Activated naive CD4-positive, alpha-beta T cell treated with anti-CD3 and anti-CD28 coated beads, Interleukin-2, amount 50 U/mL, for 24 hours (primary cell): Measurements from ENCODE around the gene IKBKG.
"Not testable (repeated sequence)": the region's sequence is repeated elsewhere in the genome, so short reads cannot be mapped to it uniquely, and the experiment has no call there.

Experiments used
- H3K27ac Mint-ChIP-seq: one replicate; pipeline ENCODE4 v1.8.0; 2021; ENCODE audit warnings: mild to moderate bottlenecking, mixed read lengths
- H3K27me3 Mint-ChIP-seq: one replicate; pipeline ENCODE4 v1.8.0; 2021; ENCODE audit warnings: mixed read lengths
- H3K36me3 Mint-ChIP-seq: one replicate; pipeline ENCODE4 v1.8.0; 2021; ENCODE audit warnings: mixed read lengths
- H3K4me1 Mint-ChIP-seq: one replicate; pipeline ENCODE4 v1.8.0; 2021; ENCODE audit warnings: mixed read lengths
- H3K4me3 Mint-ChIP-seq: one replicate; pipeline ENCODE4 v1.8.0; 2021; ENCODE audit warnings: mild to moderate bottlenecking, mixed read lengths
- H3K9me3 Mint-ChIP-seq: one replicate; pipeline ENCODE4 v1.8.0; 2021; ENCODE audit warnings: mixed read lengths

Gene IKBKG

GRCh38 chrX:154516656-154517100, 30.7 kb upstream of the IKBKG start:
- H3K36me3 Mint-ChIP-seq, result peaks cover 1% of the 10 kb centered on the region
- H3K27me3 Mint-ChIP-seq, result no peaks in the 10 kb centered on the region
- peaks cover 29% of the 10 kb centered on the region for H3K4me1 Mint-ChIP-seq
- peak overlapping the region; percentile 86 for H3K4me3 Mint-ChIP-seq
- H3K27ac Mint-ChIP-seq, result peak overlapping the region; percentile 21
- no peaks in the 10 kb centered on the region for H3K9me3 Mint-ChIP-seq

DNA sequence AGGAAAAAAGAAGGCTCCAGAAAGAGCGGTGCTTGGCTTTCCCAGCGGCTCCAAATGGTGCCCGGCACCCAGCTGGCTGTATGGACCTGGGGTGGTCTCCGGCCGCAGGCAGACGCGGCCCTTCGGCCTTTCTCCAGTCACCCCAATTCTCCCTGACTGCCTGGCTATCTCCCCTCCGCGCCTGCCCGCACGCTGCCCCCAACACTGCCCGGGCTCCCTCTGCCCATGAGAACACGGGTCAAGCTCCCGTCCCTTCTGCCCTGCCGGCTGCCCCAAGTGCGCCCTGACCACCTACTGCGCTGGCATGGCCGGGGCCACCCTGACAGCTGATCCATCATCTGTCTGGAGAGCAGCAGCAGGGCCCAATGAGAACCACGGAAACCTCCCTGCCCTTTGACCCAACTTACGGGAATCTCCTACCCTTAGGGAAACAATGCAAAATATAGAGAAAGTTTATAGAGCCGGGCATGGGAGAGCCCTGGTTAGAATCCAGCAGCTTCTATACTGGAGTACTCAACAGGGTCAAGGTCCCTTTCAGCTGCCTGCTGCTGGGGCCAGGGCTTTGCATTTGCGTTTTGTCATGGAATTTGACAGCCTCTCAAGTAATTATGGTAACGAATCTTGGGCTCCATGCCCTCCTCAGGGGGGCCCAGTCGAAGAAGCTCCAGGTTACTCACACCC, 30.2 kb upstream of the IKBKG start:
- peaks cover 26% of the 10 kb centered on the region for H3K4me1 Mint-ChIP-seq
- H3K36me3 Mint-ChIP-seq, result peaks cover 1% of the 10 kb centered on the region
- no peak overlapping the region for H3K27ac Mint-ChIP-seq

DNA sequence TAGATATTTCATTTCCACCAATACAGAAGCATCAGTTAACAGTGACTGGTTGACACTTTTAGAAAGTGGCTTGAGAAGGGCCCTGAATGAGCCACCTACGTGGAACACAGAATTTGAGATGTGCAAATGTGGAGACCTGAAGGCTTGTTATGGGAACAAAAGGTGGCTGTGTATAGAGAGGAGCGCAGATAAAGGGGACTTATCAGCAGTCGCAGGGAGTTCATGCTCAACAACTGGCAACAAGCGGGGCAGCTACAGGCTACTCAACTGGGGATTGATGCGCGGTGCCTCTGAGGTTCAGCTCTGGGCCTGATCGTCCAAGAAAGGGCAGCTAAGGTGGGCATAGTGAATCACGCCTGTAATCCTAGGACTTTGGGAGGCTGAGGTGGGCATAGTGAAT, 28.0 kb upstream of the IKBKG start:
- H3K9me3 Mint-ChIP-seq, result no peaks in the 10 kb centered on the region

More for the DNA sequence above, 30.2 kb upstream of the IKBKG start:
- Mint-ChIP-seq H3K27me3 (no peaks in the 10 kb centered on the region), H3K4me3 (peak overlapping the region; percentile 30), H3K9me3 (no peaks in the 10 kb centered on the region)

DNA sequence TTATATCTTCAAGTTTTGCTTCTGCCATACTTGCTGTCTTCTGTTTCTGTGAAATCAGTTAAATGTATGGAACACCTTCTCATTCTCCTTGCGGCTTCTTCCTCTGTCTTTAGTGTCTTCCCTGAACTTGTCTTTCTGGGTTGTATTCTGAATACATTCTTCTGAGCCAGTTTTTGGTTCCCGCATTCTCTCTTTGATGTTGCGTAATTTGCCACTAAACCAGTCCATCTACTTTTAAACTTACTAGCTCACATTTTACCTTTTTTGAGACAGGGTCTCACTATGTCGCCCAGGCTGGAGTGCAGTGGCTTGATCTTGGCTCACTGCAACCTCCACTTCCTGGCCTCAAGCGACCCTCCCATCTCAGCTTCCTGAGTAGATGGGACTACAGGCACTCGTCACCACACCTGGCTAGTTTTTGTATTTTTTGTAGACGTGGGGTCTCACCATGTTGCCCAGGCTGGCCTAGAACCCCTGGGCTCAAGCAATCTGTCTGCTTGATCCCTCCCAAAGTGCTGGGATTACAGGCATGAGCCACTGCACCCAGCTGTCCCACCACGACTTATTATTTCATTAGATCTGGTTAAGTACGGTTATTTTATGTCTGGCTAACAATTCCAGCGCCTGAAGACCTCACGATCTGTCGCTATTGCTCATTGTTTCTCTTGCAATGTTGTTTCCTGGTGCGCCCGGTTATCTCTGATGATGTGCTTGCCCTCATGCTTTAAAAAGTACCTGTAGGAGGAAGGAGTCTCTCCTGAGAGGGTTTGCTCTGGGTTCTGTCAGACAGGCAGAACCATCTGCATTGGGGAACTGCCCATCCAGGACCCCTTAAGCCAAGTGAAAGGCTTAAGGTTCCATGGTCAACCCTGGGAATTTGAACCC, 21.6 kb upstream of the IKBKG start:
- Mint-ChIP-seq H3K4me3 (no peak overlapping the region), H3K27me3 (no peaks in the 10 kb centered on the region), H3K36me3 (no peaks in the 10 kb centered on the region), H3K9me3 (no peaks in the 10 kb centered on the region), H3K27ac (peak overlapping the region; percentile 63), H3K4me1 (peaks cover 19% of the 10 kb centered on the region)

More for the DNA sequence above, 28.0 kb upstream of the IKBKG start:
- no peaks in the 10 kb centered on the region for H3K27me3 Mint-ChIP-seq
- no peak overlapping the region for H3K27ac Mint-ChIP-seq
- no peak overlapping the region for H3K4me3 Mint-ChIP-seq
- H3K36me3 Mint-ChIP-seq, result no peaks in the 10 kb centered on the region
- peaks cover 12% of the 10 kb centered on the region for H3K4me1 Mint-ChIP-seq

- H3K27ac Mint-ChIP-seq, result peak overlapping the region; percentile 65
- H3K4me3 Mint-ChIP-seq, result no peak overlapping the region
- H3K36me3 Mint-ChIP-seq, result no peaks in the 10 kb centered on the region
Measured at GRCh38 chrX:154526901-154527675, 20.3 kb upstream of the IKBKG start.

GRCh38 chrX:154529206-154529612, 18.2 kb upstream of the IKBKG start:
- H3K9me3 Mint-ChIP-seq, result no peaks in the 10 kb centered on the region
- H3K27me3 Mint-ChIP-seq, result no peaks in the 10 kb centered on the region
- H3K27ac Mint-ChIP-seq, result no peak overlapping the region
- no peak overlapping the region for H3K4me3 Mint-ChIP-seq
- H3K36me3 Mint-ChIP-seq, result no peaks in the 10 kb centered on the region
- peaks cover 19% of the 10 kb centered on the region for H3K4me1 Mint-ChIP-seq

More at GRCh38 chrX:154526901-154527675, 20.3 kb upstream of the IKBKG start:
- H3K27me3 Mint-ChIP-seq, result no peaks in the 10 kb centered on the region
- H3K9me3 Mint-ChIP-seq, result no peaks in the 10 kb centered on the region
- peaks cover 19% of the 10 kb centered on the region for H3K4me1 Mint-ChIP-seq

DNA sequence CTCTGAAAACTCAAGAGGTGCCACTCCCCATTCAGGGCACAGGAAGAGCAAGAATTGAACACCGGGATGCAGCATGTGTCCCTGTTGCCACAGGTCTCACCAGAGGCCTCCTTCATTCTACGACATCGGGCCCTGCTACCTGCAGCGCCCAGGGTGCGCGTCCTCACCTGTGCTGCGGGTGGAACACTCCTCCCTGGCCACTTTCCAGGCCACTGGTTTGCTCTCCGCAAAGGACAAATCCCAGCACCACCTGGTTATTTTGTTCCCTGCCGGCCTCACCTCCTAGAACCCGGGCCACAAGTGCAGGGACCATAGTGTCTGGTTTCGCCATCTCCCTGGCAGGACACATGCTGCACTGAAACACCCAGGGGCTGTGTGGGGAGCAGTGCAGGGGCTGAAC, 17.1 kb upstream of the IKBKG start:
- Mint-ChIP-seq H3K36me3 (no peaks in the 10 kb centered on the region), H3K4me1 (peaks cover 19% of the 10 kb centered on the region), H3K9me3 (no peaks in the 10 kb centered on the region), H3K4me3 (no peak overlapping the region), H3K27ac (no peak overlapping the region), H3K27me3 (no peaks in the 10 kb centered on the region)

DNA sequence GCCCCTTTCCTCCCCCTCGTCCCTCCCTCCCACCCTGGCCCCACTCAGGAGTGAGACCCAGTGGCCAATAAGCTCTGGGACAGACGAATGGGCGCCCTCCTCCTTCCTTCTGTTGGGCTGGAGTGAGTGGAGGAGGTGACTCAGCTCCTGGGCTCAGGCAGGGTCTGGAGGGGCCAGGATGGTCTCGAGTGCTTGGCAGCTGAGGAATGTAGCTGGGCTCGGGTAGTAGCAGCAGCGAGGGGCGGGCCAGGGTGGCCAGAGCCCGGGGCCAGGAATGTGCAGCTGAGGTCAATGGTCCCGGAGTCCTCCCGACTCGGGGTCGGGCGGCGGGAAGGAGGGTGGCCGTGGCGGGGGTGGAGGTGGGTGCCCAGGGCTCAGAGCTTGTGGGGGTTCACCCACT, 15.8 kb upstream of the IKBKG start:
- Mint-ChIP-seq H3K9me3 (no peaks in the 10 kb centered on the region), H3K4me1 (peaks cover 6% of the 10 kb centered on the region), H3K36me3 (no peaks in the 10 kb centered on the region), H3K27ac (no peak overlapping the region), H3K27me3 (no peaks in the 10 kb centered on the region), H3K4me3 (no peak overlapping the region)

DNA sequence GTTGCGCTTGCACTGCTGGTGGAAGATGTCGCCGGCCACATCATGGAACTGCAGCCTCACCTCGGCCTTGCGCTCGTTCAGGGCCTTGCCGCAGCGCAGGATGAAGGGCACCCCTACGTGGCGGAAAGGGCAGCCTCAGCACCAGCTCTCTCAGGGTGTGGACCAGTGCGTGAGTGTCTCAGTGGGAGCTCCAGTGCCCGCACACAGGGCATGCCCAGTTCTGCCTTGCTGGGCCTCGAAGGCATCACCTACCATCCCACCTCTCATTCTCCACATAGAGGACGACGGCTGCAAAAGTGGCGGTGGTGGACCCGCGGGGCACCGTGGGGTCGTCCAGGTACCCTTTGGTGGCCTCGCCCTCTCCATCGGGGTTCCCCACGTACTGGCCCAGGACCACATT, 14.7 kb upstream of the IKBKG start:
- Mint-ChIP-seq H3K9me3 (no peaks in the 10 kb centered on the region), H3K4me1 (no peaks in the 10 kb centered on the region), H3K27me3 (no peaks in the 10 kb centered on the region), H3K36me3 (no peaks in the 10 kb centered on the region), H3K4me3 (no peak overlapping the region), H3K27ac (no peak overlapping the region)

- Mint-ChIP-seq H3K27ac (no peak overlapping the region), H3K4me3 (no peak overlapping the region), H3K4me1 (peaks cover 6% of the 10 kb centered on the region), H3K27me3 (no peaks in the 10 kb centered on the region), H3K36me3 (no peaks in the 10 kb centered on the region), H3K9me3 (no peaks in the 10 kb centered on the region)
Measured at GRCh38 chrX:154534526-154535322, 12.7 kb upstream of the IKBKG start.

- Mint-ChIP-seq H3K9me3 (no peaks in the 10 kb centered on the region), H3K27ac (no peak overlapping the region), H3K27me3 (no peaks in the 10 kb centered on the region), H3K36me3 (no peaks in the 10 kb centered on the region), H3K4me3 (no peak overlapping the region), H3K4me1 (peaks cover 6% of the 10 kb centered on the region)
Measured at GRCh38 chrX:154535892-154536291, 11.5 kb upstream of the IKBKG start.

DNA sequence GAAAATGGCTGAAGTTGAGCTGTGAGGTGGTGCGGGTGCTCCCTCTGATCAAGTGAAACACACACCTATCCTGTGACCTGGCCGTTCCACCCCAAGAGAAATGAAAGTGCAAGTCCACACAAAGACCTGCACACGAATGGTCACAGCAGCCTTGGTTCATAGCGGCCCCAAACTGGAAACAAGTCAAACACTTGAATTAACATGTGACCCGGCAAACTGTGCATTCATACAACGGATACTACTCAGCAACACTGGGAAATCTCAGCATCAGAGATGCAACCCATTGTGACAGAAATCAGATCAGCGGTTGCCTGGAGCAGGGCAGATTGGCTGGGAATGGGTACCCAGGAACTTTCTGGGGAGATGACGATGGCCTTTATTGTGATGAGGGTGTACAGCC, 8.3 kb upstream of the IKBKG start:
- no peaks in the 10 kb centered on the region for H3K27me3 Mint-ChIP-seq
- H3K4me3 Mint-ChIP-seq, result peak overlapping the region; percentile 8
- H3K9me3 Mint-ChIP-seq, result no peaks in the 10 kb centered on the region
- peaks cover 23% of the 10 kb centered on the region for H3K4me1 Mint-ChIP-seq
- peaks cover 2% of the 10 kb centered on the region for H3K36me3 Mint-ChIP-seq
- peak overlapping the region; percentile 62 for H3K27ac Mint-ChIP-seq

GRCh38 chrX:154540365-154540764, 7.1 kb upstream of the IKBKG start:
- Mint-ChIP-seq H3K4me1 (peaks cover 23% of the 10 kb centered on the region), H3K27ac (peak overlapping the region; percentile 80)
- not testable (repeated sequence) for H3K27me3 Mint-ChIP-seq, H3K36me3 Mint-ChIP-seq, H3K4me3 Mint-ChIP-seq, H3K9me3 Mint-ChIP-seq

- Mint-ChIP-seq H3K4me1 (peaks cover 28% of the 10 kb centered on the region), H3K4me3 (peak overlapping the region; percentile 30), H3K27me3 (no peaks in the 10 kb centered on the region), H3K36me3 (peaks cover 2% of the 10 kb centered on the region), H3K9me3 (no peaks in the 10 kb centered on the region), H3K27ac (peak overlapping the region; percentile 99)
Measured at GRCh38 chrX:154540897-154541535, 6.4 kb upstream of the IKBKG start.

- Mint-ChIP-seq H3K9me3 (no peaks in the 10 kb centered on the region), H3K27ac (peak overlapping the region; percentile 99), H3K36me3 (peaks cover 2% of the 10 kb centered on the region), H3K4me3 (no peak overlapping the region), H3K4me1 (peaks cover 31% of the 10 kb centered on the region), H3K27me3 (no peaks in the 10 kb centered on the region)
Measured at GRCh38 chrX:154541589-154541895, 5.9 kb upstream of the IKBKG start.
